ENCODE results near the gene FBL.

FBL gene

DNA sequence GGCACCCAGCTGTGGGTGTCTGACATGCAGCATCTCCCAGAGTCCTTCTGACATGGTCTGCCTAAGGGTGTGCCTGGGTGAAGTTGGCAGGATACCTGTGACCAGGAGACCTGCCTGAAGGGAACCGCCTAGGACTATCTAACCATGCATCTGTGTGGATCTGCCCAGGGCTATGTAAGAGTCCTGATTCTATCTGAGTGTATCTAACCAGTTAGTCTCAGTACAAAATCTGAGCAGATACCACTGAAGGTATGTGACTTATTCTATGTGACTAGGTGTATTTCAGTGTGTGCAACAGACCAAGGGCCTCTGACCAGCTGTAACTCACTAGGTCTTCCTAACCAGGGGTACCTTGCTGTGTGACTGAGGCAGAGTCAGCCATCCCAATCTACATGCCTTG, 28.2 kb upstream of the FBL start:
- no peak overlapping the region for H3K4me3 ChIP-seq (ENCODE audit: low read depth, low read length)
- no peak overlapping the region for H3K9ac ChIP-seq (ENCODE audit: low read length)
- H3K9me3 ChIP-seq (ENCODE audit: control insufficient read depth, insufficient read depth, low read depth, low read length), result no peaks in the 10 kb centered on the region
- H3K27ac ChIP-seq (ENCODE audit: low read depth, low read length), result no peak overlapping the region
- H3K4me1 ChIP-seq (ENCODE audit: control insufficient read depth, insufficient read depth, low read length), result peaks cover 9% of the 10 kb centered on the region
- 0 out of 2 replicates have a peak, but pooled peaks cover 3% of the 10 kb centered on the region for H3K27me3 ChIP-seq (ENCODE audit: control insufficient read depth, insufficient read depth, low read length)
- H3K36me3 ChIP-seq (ENCODE audit: control insufficient read depth, insufficient read depth, low read length), result no peaks in the 10 kb centered on the region

DNA sequence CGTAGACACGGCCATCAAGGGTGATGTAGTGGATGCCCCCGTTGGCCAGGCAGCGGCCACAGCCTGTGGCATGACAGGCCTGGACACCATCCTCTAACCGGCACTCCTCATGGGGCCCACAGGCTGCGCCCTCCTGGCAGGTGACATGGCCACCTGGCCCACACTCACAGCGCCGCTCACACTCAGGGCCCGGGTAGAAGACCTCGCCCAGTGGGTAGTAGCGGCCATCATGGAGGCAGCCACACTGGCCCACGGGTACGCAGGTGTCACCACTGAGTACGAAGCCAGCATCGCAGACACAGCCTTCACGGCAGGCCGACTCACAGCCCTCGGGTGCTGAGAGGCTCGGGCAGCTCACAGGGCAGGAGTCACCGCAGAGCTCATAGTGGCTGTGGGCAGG, 27.2 kb upstream of the FBL start:
- Histone ChIP-seq H3K4me3 (ENCODE audit: low read depth, low read length) (no peak overlapping the region), H3K27ac (ENCODE audit: low read depth, low read length) (no peak overlapping the region), H3K9ac (ENCODE audit: low read length) (no peak overlapping the region), H3K4me1 (ENCODE audit: control insufficient read depth, insufficient read depth, low read length) (peaks cover 9% of the 10 kb centered on the region), H3K36me3 (ENCODE audit: control insufficient read depth, insufficient read depth, low read length) (no peaks in the 10 kb centered on the region), H3K9me3 (ENCODE audit: control insufficient read depth, insufficient read depth, low read depth, low read length) (no peaks in the 10 kb centered on the region), H3K27me3 (ENCODE audit: control insufficient read depth, insufficient read depth, low read length) (0 out of 2 replicates have a peak, but pooled peaks cover 3% of the 10 kb centered on the region)

DNA sequence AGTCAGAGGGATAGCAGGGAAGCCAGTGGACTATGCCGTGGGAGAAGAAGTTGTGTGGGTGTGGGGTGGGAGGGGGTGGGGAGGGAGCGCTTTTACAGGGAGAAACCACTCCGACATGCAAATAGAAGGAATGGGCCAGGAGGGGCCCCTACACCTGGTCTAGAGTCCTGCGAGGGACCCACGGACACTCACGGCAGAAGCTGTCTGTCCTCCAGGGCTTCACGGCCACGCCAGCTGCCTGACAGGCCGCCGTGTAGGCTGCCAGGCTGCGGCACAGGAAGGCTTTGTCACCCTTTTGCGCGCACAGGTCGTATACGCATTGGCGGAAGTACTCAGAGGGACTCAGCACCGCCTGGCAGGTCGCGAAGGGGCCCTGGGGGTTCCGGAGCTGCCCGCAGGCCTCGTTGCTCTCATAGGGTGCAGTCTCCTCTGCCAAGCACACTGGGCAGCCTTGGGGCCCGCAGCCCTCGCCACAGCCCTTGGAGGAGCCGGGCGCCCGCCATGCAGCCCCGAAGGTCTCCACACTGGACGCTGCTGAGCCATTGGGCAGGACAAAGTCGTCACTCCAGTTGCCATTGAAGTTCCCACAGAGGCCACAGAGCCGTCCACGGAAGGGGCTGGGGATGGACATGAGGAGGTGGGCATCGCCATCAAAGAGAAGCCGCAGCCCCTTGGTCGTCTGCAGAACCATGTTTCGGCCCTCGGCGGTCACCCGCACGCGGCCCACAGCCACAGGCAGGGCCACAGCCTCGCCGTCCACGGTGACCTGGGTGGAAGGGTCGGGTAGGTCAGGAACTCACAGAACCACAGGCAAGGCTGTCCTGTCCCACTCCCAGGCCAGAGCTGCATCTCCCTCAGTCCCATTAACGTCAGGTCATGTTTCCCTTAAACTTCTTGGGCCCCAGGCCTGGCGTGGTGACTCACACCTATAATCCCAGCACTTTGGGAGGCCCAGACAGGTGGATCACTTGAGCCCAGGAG, 26.0 kb upstream of the FBL start:
- Histone ChIP-seq H3K9me3 (ENCODE audit: control insufficient read depth, insufficient read depth, low read depth, low read length) (no peaks in the 10 kb centered on the region), H3K4me3 (ENCODE audit: low read depth, low read length) (no peak overlapping the region), H3K9ac (ENCODE audit: low read length) (no peak overlapping the region), H3K4me1 (ENCODE audit: control insufficient read depth, insufficient read depth, low read length) (peaks cover 9% of the 10 kb centered on the region), H3K36me3 (ENCODE audit: control insufficient read depth, insufficient read depth, low read length) (no peaks in the 10 kb centered on the region), H3K27me3 (ENCODE audit: control insufficient read depth, insufficient read depth, low read length) (0 out of 2 replicates have a peak, but pooled peaks cover 3% of the 10 kb centered on the region), H3K27ac (ENCODE audit: low read depth, low read length) (no peak overlapping the region)

DNA sequence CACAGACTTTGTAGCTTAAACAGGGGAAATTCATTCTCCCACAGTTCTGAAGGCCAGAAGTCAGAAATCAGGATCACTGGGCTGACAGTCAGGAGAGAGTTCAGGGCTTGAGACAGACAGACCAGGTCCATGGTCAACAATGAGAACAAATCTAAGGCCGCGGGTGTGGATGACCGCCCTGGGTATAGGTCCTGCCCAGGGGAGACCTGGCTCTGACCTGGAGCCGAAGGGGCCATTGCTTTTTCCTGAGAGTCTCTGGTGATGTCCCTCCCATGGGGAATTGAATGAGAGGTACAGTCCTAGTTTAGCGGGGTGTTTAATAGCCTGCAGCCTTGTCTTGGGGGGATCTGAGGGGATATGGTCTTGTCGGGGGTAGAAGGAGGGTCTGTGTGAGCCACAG, 25.2 kb upstream of the FBL start:
- Histone ChIP-seq H3K4me3 (ENCODE audit: low read depth, low read length) (no peak overlapping the region), H3K27me3 (ENCODE audit: control insufficient read depth, insufficient read depth, low read length) (0 out of 2 replicates have a peak, but pooled peaks cover 3% of the 10 kb centered on the region), H3K9ac (ENCODE audit: low read length) (no peak overlapping the region), H3K4me1 (ENCODE audit: control insufficient read depth, insufficient read depth, low read length) (peaks cover 9% of the 10 kb centered on the region), H3K36me3 (ENCODE audit: control insufficient read depth, insufficient read depth, low read length) (no peaks in the 10 kb centered on the region), H3K27ac (ENCODE audit: low read depth, low read length) (no peak overlapping the region), H3K9me3 (ENCODE audit: control insufficient read depth, insufficient read depth, low read depth, low read length) (no peaks in the 10 kb centered on the region)

DNA sequence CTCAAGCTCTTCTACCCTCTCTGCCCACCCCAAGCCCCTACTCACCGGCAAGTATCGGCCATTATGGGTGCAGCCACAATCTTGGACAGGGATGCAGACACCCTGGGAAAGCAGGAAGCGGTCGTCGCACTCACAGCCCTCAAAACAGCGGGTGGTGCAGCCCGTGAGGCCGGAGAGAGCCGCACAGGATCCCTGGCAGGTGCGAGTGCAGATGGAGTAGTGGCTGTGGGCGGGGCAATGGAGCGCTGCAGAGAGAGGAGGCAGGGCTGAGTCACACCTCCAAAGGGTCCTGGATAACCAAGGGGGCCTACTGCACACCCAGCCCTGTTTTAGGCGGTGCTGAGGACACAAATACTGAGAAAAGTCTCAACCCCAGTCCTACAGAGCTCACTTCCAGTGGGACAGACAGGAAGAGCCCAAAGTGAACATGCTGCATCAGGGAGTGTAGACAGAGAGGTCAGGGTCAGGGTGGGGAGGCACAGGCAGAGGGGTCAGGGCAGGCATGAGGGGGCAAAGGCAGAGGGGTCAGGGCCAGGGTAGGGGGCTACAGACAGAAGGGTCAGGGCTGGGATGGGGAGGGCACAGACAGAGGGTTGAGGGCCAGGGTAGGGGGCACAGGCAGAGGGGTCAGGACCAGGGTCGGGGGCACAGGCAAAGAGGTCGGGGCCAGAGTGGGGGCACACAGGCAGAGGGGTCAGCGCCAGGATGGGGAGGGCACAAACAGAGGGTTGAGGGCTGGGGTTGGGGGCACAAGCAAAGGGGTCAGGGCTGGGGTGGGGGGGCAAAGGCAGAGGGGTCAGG, 24.2 kb upstream of the FBL start:
- Histone ChIP-seq H3K27ac (ENCODE audit: low read depth, low read length) (no peak overlapping the region), H3K9ac (ENCODE audit: low read length) (no peak overlapping the region), H3K36me3 (ENCODE audit: control insufficient read depth, insufficient read depth, low read length) (no peaks in the 10 kb centered on the region), H3K4me1 (ENCODE audit: control insufficient read depth, insufficient read depth, low read length) (peaks cover 9% of the 10 kb centered on the region), H3K9me3 (ENCODE audit: control insufficient read depth, insufficient read depth, low read depth, low read length) (no peaks in the 10 kb centered on the region), H3K27me3 (ENCODE audit: control insufficient read depth, insufficient read depth, low read length) (0 out of 2 replicates have a peak, but pooled peaks cover 3% of the 10 kb centered on the region), H3K4me3 (ENCODE audit: low read depth, low read length) (peak overlapping the region; percentile 34; the same call in 1 of the 2 replicates)

DNA sequence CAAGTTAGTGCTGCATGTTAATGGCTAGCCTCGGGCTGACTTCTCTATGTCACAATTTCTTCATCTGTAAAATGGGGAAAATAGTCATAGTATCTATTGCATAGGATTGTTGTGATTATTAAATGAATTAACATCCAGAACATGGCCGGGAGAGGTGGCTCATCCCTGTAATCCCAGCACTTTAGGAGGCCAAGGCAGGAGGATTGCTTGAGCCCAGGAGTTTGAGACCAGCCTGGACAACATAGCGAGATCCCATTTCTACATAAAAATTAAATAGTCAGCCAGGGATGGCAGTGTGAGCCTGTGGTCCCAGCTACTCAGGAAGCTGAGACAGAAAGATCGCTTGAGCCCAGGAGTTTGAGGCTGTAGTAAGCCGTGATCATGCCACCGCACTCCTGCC, 21.8 kb upstream of the FBL start:
- H3K9ac ChIP-seq (ENCODE audit: low read length), result no peak overlapping the region
- H3K27ac ChIP-seq (ENCODE audit: low read depth, low read length), result no peak overlapping the region
- no peaks in the 10 kb centered on the region for H3K36me3 ChIP-seq (ENCODE audit: control insufficient read depth, insufficient read depth, low read length)
- H3K4me1 ChIP-seq (ENCODE audit: control insufficient read depth, insufficient read depth, low read length), result peaks cover 9% of the 10 kb centered on the region
- no peak overlapping the region for H3K4me3 ChIP-seq (ENCODE audit: low read depth, low read length)
- H3K9me3 ChIP-seq (ENCODE audit: control insufficient read depth, insufficient read depth, low read depth, low read length), result no peaks in the 10 kb centered on the region
- H3K27me3 ChIP-seq (ENCODE audit: control insufficient read depth, insufficient read depth, low read length), result peaks cover 7% of the 10 kb centered on the region; the same call in 1 of the 2 replicates

DNA sequence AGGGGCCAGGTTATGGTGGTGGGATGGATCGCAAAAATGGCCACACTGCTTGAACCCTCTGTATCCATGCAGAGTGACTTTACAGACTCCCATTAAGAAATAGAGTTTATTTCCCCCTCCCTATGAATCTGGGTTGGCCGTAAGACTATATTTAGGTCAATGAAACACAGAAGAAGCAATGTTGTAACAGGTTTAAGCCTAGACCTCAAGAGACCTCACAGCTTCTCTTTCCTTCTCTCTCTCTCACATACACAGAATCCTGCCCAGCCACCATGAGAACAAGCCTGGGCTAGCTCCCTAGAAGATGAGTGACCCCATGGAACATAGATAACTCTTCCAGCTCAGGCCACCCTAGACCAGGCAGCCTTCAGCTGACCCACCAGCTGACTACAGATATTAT, 21.0 kb upstream of the FBL start:
- H3K4me1 ChIP-seq (ENCODE audit: control insufficient read depth, insufficient read depth, low read length), result peaks cover 9% of the 10 kb centered on the region
- no peaks in the 10 kb centered on the region for H3K9me3 ChIP-seq (ENCODE audit: control insufficient read depth, insufficient read depth, low read depth, low read length)
- no peak overlapping the region for H3K9ac ChIP-seq (ENCODE audit: low read length)

DNA sequence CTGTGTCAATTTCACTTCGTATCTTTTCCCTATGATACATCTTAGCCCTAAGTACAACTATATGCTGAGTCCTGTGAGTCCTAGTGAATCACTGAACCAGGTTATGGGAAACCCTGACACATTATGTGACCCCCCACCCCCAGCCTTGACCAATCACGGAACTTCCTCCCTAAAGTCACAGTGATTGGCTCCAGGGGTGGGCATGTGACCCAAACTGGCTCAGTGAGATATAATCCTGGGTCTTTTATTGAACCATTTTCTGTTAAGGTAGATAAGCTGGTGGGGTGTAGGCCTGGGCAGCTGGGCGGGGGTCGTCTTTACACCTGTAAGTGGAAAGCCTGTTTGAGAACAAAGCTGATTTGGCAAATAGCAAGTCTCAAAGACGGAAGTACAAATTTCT, 19.8 kb upstream of the FBL start:
- Histone ChIP-seq H3K9me3 (ENCODE audit: control insufficient read depth, insufficient read depth, low read depth, low read length) (no peaks in the 10 kb centered on the region), H3K27me3 (ENCODE audit: control insufficient read depth, insufficient read depth, low read length) (peaks cover 7% of the 10 kb centered on the region; the same call in 1 of the 2 replicates), H3K27ac (ENCODE audit: low read depth, low read length) (no peak overlapping the region), H3K9ac (ENCODE audit: low read length) (no peak overlapping the region), H3K36me3 (ENCODE audit: control insufficient read depth, insufficient read depth, low read length) (no peaks in the 10 kb centered on the region), H3K4me3 (ENCODE audit: low read depth, low read length) (no peak overlapping the region), H3K4me1 (ENCODE audit: control insufficient read depth, insufficient read depth, low read length) (peaks cover 9% of the 10 kb centered on the region)

More for the DNA sequence above, 21.0 kb upstream of the FBL start:
- no peaks in the 10 kb centered on the region for H3K36me3 ChIP-seq (ENCODE audit: control insufficient read depth, insufficient read depth, low read length)
- H3K4me3 ChIP-seq (ENCODE audit: low read depth, low read length), result no peak overlapping the region
- no peak overlapping the region for H3K27ac ChIP-seq (ENCODE audit: low read depth, low read length)
- peaks cover 7% of the 10 kb centered on the region; the same call in 1 of the 2 replicates for H3K27me3 ChIP-seq (ENCODE audit: control insufficient read depth, insufficient read depth, low read length)

DNA sequence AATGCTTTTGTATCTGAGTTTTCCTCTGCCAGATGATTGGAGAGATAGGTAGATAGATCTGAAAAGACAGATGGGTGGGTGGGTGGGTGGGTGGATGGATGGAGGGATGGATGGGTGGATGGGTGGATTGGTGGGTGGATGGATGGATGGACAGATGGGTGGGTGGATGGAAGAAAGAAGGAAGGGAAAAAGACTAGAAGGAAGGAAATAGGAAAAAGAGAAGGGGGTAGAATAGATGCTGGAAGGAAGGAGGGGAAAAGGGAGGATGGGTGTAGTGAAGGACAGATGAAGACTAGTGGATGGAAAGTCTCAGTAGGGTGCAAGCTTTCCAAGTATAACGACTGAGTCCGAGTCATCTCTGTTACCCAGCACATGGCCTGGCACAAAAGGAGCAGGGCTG, 19.0 kb upstream of the FBL start:
- Histone ChIP-seq H3K4me3 (ENCODE audit: low read depth, low read length) (no peak overlapping the region), H3K9me3 (ENCODE audit: control insufficient read depth, insufficient read depth, low read depth, low read length) (no peaks in the 10 kb centered on the region), H3K27ac (ENCODE audit: low read depth, low read length) (no peak overlapping the region), H3K27me3 (ENCODE audit: control insufficient read depth, insufficient read depth, low read length) (peaks cover 7% of the 10 kb centered on the region; the same call in 1 of the 2 replicates), H3K9ac (ENCODE audit: low read length) (no peak overlapping the region), H3K4me1 (ENCODE audit: control insufficient read depth, insufficient read depth, low read length) (peaks cover 6% of the 10 kb centered on the region), H3K36me3 (ENCODE audit: control insufficient read depth, insufficient read depth, low read length) (no peaks in the 10 kb centered on the region)

DNA sequence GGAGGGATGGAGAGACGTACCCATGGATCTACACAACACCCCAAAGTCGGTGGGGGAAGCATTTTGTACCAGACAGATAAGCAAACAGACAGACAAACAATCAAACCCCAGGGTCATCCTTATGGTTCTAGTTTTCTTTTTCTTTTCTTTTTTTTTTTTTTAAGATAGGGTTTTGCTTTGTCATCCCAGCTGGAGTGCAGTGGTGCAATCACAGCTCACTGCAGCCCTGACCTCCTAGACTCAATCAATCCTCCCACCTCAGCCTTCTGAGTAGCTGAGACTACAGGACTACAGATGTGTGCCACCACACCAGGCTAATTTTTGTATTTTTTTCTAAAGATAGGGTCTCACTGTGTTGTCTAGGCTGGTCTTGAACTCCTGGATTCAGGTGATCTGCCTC, 17.9 kb upstream of the FBL start:
- H3K4me1 ChIP-seq (ENCODE audit: control insufficient read depth, insufficient read depth, low read length), result no peaks in the 10 kb centered on the region
- H3K27me3 ChIP-seq (ENCODE audit: control insufficient read depth, insufficient read depth, low read length), result peaks cover 5% of the 10 kb centered on the region; the same call in 1 of the 2 replicates
- no peak overlapping the region for H3K9ac ChIP-seq (ENCODE audit: low read length)
- H3K9me3 ChIP-seq (ENCODE audit: control insufficient read depth, insufficient read depth, low read depth, low read length), result no peaks in the 10 kb centered on the region
- H3K36me3 ChIP-seq (ENCODE audit: control insufficient read depth, insufficient read depth, low read length), result no peaks in the 10 kb centered on the region
- no peak overlapping the region for H3K27ac ChIP-seq (ENCODE audit: low read depth, low read length)
- H3K4me3 ChIP-seq (ENCODE audit: low read depth, low read length), result no peak overlapping the region

DNA sequence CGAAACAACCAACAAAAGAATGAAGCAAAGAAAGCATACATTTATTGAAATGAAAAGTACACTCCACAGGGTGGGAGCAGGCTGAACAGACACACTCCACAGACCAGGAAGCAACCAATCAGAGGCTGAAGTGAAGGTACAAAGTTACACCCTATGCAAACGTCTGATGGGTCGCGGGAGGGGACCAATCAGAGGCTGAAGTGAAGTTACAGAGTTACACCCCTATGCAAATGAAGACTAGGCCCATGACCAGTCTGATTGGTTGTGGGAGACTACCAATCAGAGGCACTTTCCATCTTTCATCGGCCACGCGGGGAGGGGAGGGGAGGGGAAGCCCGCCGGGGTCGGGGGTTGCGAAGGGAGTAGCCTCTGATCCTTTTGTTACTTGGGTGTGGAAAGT, 12.4 kb upstream of the FBL start:
- Histone ChIP-seq H3K9me3 (ENCODE audit: control insufficient read depth, insufficient read depth, low read depth, low read length) (no peaks in the 10 kb centered on the region), H3K27me3 (ENCODE audit: control insufficient read depth, insufficient read depth, low read length) (peaks cover 5% of the 10 kb centered on the region; the same call in 1 of the 2 replicates), H3K9ac (ENCODE audit: low read length) (no peak overlapping the region), H3K36me3 (ENCODE audit: control insufficient read depth, insufficient read depth, low read length) (no peaks in the 10 kb centered on the region), H3K27ac (ENCODE audit: low read depth, low read length) (no peak overlapping the region), H3K4me1 (ENCODE audit: control insufficient read depth, insufficient read depth, low read length) (no peaks in the 10 kb centered on the region), H3K4me3 (ENCODE audit: low read depth, low read length) (no peak overlapping the region)

All from HUES6 (cell line).